HUES64 (cell line): ENCODE results near the gene PLEKHG5.

Experiments used
- H3K27ac ChIP-seq: 2 replicates; pipeline ENCODE4 v1.7.0; 2013; ENCODE audit warnings: low read depth, low read length, inconsistent platforms
- H3K27me3 ChIP-seq: 2 replicates; pipeline ENCODE4 v1.6.1; 2013; ENCODE audit warnings: mild to moderate bottlenecking, low read length; ENCODE audit not compliant: insufficient read depth
- H3K36me3 ChIP-seq: 2 replicates; pipeline ENCODE4 v1.6.1; 2013; ENCODE audit warnings: mild to moderate bottlenecking, low read length; ENCODE audit not compliant: insufficient read depth
- H3K4me1 ChIP-seq: 2 replicates; pipeline ENCODE4 v1.6.1; 2013; ENCODE audit warnings: mild to moderate bottlenecking, low read length, moderate library complexity; ENCODE audit not compliant: insufficient read depth
- H3K4me3 ChIP-seq: 2 replicates; pipeline ENCODE4 v1.5.1; 2013; ENCODE audit warnings: mild to moderate bottlenecking, low read length, moderate library complexity
- H3K9ac ChIP-seq: 2 replicates; pipeline ENCODE4 v1.6.1; 2013; ENCODE audit warnings: mild to moderate bottlenecking, low read depth, low read length
- H3K9me3 ChIP-seq: 2 replicates; pipeline ENCODE4 v1.6.1; 2013; ENCODE audit warnings: low read depth, low read length; ENCODE audit not compliant: insufficient read depth
- WGBS: fragments of 150-250, 120-280 bp; methylation state at CpG from one replicate; pipeline ENCODE4 v1.1.7; 2013; ENCODE audit warnings: missing lambda C conversion rate; 5-methylcytosine and 5-hydroxymethylcytosine counted together

The PLEKHG5 gene

DNA sequence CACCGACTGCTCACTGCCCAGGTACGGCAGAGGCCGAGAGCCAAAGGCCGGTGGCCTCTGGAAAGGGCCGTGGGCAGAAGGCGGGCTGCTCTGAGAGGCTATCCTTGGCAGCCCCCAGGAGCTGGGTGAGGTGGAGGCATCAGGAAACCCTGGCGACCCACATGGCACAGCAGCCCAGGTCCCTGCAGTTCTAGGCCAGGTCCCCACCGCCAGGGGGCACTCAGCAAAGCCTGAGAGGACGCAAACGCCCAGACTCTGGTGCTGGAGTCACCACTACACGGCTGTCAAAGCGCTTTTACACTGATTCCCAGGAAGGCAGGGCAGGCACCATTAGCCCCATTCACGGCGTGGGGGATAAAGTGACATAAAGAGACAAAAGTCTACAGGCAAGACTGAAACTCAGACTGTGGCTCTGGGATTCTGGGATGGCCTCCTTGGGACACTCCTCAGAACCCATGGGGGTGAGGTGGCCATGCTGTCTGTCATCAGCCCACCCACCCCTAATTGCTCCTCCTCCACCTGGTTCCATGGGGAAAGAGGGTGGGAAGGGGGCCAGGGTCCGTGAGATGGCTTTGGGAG is 4.9 kb downstream of the PLEKHG5 start:
- H3K27me3 ChIP-seq: peaks cover 5% of the 10 kb centered on the region; the same call in 1 of the 2 replicates
- no peaks in the 10 kb centered on the region for H3K36me3 ChIP-seq
- no peak overlapping the region; the same call in 1 of the 2 replicates for H3K9ac ChIP-seq
- no peaks in the 10 kb centered on the region for H3K9me3 ChIP-seq
- H3K4me3 ChIP-seq: peak overlapping the region; percentile 38
- WGBS: 7% methylated on average over 14 of the region's 15 CpGs
- H3K4me1 ChIP-seq: peaks cover 18% of the 10 kb centered on the region; the same call in 1 of the 2 replicates
- no peak overlapping the region for H3K27ac ChIP-seq

DNA sequence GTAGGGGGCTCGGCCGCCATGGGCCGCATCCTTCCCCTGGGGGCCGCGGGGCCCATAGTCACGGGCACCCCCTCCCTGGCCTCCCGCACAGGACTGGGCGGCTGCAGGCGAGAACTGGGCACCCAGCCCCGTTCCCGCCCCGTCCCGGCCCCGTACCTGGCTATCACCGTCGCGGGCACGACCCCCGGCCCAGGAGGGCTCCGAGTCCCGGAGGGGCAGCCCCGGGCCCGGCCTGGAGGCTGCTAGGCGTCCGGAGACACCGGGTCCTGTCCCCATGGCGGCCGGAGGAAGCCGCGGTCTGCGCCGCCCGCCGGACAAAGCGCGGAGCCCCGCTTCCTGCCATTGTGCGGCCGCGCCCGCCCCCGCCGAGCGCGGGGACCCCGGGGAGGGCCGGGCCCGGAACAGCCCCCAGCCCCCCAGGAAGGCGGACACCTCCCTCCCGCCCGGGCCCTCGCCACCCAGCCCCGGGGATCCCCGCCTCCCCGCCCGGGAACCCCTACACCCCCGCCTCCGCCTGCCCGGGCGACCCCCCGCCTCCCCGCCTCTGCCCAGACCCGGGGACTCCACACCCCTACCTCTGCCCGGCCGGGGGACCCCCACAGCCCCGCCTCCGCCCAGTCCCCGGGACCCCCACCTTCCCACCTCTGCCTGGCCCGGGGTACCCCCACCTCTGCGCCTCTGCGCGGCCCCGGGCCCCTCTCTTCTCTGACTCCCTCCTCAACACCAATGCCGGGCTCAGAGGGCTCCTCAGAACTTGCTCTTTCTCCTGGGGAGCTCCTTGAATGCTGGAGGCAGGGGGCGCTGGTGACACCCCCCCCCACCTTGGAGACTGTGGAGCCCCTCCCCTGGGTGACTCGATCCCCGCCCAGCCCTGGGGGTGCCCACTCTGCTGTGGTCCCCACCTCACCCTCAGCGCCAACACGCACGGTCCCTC is 6.0 kb downstream of the PLEKHG5 start:
- WGBS: 2% methylated on average over 74 of the region's 80 CpGs
- peak overlapping the region; percentile 73 for H3K9ac ChIP-seq
- H3K9me3 ChIP-seq: no peaks in the 10 kb centered on the region
- H3K4me3 ChIP-seq: peak overlapping the region; percentile 61
- H3K27me3 ChIP-seq: peaks cover 5% of the 10 kb centered on the region; the same call in 1 of the 2 replicates
- no peak overlapping the region for H3K27ac ChIP-seq
- no peaks in the 10 kb centered on the region for H3K36me3 ChIP-seq
- peaks cover 11% of the 10 kb centered on the region; the same call in 1 of the 2 replicates for H3K4me1 ChIP-seq

DNA sequence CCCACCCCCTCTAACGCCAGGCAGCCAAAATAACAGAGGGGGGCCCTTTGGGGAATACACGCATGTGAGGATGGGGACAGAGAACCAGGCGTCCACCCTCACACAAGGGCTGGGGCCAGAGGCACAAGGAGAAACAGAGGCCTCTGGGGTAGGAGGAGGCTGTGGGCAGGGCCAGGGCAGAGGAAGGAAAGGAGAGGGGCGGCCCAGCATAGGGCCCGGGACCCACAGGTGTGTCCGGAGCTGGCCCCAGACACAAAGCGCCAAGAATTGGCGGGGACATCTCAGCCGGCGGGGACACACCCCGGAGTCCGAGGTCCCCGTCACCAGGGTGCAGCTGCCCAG is 6.7 kb downstream of the PLEKHG5 start:
- Histone ChIP-seq H3K4me3 (peak overlapping the region; percentile 61), H3K27me3 (peaks cover 5% of the 10 kb centered on the region; the same call in 1 of the 2 replicates), H3K4me1 (peaks cover 11% of the 10 kb centered on the region; the same call in 1 of the 2 replicates), H3K9me3 (no peaks in the 10 kb centered on the region), H3K36me3 (no peaks in the 10 kb centered on the region), H3K27ac (no peak overlapping the region), H3K9ac (peak overlapping the region; percentile 73)
- 29% methylated on average over 13 of the region's 13 CpGs for WGBS

DNA sequence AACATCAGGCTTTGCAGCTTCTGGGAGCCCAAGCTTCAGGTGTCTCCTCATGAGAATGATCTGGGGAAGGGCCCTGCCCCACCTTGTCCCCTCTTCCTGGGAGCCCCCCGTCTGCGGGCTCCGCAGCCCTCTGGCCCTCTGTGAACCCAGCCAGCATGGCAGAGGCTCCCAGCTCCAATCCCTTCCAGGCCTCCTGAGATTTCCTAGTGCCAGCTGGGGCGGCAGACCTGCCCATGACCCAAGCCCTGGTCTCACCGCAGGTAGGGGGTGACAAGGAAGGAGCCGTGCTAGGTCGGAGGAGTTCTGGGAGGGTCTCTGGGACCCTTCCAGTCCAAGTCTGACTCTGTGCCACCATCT is 7.7 kb downstream of the PLEKHG5 start:
- no peak overlapping the region for H3K4me3 ChIP-seq
- no peak overlapping the region for H3K9ac ChIP-seq
- no peak overlapping the region for H3K27ac ChIP-seq
- H3K4me1 ChIP-seq: peaks cover 7% of the 10 kb centered on the region; the same call in 1 of the 2 replicates
- H3K27me3 ChIP-seq: peaks cover 5% of the 10 kb centered on the region; the same call in 1 of the 2 replicates
- H3K9me3 ChIP-seq: no peaks in the 10 kb centered on the region
- 96% methylated on average over 7 of the region's 7 CpGs for WGBS
- no peaks in the 10 kb centered on the region for H3K36me3 ChIP-seq

DNA sequence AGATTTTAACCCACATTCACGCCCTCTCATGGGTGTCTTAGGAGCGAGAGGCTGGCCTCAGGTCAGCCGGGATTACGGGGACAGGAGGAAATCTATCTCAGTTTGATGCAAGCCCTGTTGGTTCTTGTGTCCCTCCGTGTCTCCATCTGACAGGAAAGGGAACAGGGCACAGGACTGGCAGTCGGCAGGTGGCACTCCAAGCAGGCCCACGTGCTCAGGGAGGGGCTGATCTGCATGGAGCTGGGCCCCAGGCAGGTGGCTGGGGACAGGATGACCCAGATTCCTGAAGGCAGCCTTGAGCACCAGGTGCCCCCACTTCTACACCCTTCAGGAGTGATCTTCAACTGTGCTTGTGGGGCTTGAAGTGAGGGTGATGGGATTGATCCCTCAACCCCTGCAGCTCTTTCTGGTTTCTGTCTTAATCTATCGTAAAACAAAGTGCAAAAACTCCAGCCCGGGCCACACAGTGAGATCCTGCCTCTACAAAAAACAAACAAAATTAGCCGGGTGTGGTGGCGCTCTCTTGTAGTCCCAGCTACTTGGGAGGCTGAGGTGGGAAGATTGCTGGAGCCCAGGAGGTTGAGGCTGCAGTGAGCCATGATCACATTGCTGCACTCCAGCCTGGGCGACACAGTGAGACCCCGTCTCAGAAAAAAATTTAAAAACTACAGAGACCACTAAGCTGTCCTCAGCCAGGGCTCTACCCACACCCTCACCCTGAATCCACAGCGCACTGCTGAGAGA is 8.3 kb downstream of the PLEKHG5 start:
- peaks cover 3% of the 10 kb centered on the region; the same call in 1 of the 2 replicates for H3K4me1 ChIP-seq
- peaks cover 5% of the 10 kb centered on the region; the same call in 1 of the 2 replicates for H3K27me3 ChIP-seq
- no peak overlapping the region for H3K4me3 ChIP-seq
- no peak overlapping the region for H3K27ac ChIP-seq
- H3K36me3 ChIP-seq: no peaks in the 10 kb centered on the region
- 91% methylated on average over 14 of the region's 14 CpGs for WGBS
- H3K9ac ChIP-seq: peak overlapping the region; percentile 26; the same call in 1 of the 2 replicates
- H3K9me3 ChIP-seq: no peaks in the 10 kb centered on the region

DNA sequence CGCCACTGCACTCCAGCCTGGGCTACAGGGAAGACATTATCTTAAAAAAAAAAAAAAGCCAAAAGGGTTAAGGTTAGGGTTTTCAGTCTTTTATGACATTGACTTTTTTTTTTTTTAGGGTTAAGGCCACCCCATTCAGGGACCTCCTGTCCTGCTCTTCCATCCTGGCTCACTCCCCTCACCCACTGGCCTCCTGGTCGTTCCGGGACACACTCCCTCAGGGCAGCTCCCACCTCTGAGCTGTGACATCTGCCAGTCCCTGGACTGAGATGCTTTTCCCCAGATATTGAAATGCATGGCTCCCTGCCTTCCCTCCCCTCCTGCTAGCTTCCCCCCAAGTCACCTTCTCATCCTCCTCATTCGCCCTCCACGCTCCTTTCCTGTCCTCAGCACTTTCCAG is 9.6 kb downstream of the PLEKHG5 start:
- peaks cover 8% of the 10 kb centered on the region for H3K4me1 ChIP-seq
- no peak overlapping the region for H3K27ac ChIP-seq
- no peak overlapping the region for H3K4me3 ChIP-seq
- no peaks in the 10 kb centered on the region for H3K36me3 ChIP-seq
- no peaks in the 10 kb centered on the region for H3K9me3 ChIP-seq
- 90% methylated on average over 5 of the region's 5 CpGs for WGBS
- H3K27me3 ChIP-seq: peaks cover 5% of the 10 kb centered on the region; the same call in 1 of the 2 replicates
- no peak overlapping the region for H3K9ac ChIP-seq

DNA sequence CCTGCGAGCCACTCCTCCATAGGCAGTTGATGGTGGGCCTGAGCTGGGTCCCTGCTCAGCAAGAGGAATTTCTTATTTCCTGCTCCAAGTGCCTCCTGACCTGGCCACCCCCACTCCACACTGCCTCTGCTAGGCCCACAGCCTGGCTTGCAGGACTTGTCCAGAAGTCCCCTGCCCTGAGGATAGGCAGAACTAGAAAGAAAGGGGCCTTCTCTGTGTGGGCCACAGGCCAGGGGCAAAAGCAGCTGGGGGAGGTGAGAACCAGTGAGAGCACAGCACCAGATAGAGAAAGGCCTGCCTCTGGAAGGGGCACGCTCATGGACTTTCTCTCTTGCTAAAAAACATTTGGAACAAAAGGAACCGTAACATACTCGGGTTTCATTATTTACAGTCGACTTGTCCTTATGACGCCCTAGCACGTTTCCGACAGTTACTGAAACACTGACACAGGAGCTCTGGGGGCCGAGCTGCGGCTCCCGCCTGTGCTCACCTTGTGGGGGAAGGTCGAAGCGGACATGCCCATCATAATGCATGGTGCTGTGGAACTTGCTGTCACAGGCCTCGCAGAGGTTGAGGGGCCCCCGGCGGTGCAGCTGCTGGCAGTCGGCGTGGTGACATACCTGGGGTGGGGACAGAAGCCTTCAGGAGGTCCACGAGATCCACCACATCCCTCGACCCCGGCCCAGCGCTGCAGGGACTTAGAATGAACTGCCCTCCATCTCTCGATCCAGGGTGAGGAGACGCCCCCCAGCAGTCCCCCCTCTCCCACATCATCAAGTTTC is 14.2 kb downstream of the PLEKHG5 start:
- Histone ChIP-seq H3K9me3 (no peaks in the 10 kb centered on the region), H3K27ac (no peak overlapping the region), H3K27me3 (no peaks in the 10 kb centered on the region), H3K4me3 (no peak overlapping the region), H3K36me3 (peaks cover 7% of the 10 kb centered on the region), H3K9ac (no peak overlapping the region), H3K4me1 (peaks cover 10% of the 10 kb centered on the region; the same call in 1 of the 2 replicates)
- WGBS: 90% methylated on average over 24 of the region's 24 CpGs

DNA sequence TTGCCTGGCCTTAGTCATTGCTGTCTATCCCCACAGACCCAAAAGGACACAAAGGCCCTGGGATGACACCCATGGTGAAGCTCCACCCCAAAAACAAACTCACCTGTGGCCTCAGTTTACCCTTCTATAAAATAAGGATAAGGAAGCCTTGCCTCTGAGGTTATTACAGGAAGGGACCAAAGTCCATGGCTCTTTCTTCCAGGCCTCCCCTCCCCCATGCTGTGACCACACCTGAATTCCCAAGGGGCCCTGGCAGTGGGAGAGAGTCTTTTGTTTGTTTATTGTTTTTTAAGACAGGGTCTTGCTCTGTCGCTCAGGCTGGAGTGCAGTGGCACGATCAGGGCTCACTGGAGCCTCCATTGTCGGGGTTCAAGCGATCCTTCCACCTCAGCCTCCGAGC is 15.0 kb downstream of the PLEKHG5 start:
- no peaks in the 10 kb centered on the region for H3K27me3 ChIP-seq
- H3K9ac ChIP-seq: no peak overlapping the region
- 94% methylated on average over 5 of the region's 5 CpGs for WGBS
- H3K36me3 ChIP-seq: peaks cover 10% of the 10 kb centered on the region
- no peaks in the 10 kb centered on the region for H3K9me3 ChIP-seq
- no peak overlapping the region for H3K27ac ChIP-seq
- H3K4me3 ChIP-seq: no peak overlapping the region
- peaks cover 10% of the 10 kb centered on the region; the same call in 1 of the 2 replicates for H3K4me1 ChIP-seq

DNA sequence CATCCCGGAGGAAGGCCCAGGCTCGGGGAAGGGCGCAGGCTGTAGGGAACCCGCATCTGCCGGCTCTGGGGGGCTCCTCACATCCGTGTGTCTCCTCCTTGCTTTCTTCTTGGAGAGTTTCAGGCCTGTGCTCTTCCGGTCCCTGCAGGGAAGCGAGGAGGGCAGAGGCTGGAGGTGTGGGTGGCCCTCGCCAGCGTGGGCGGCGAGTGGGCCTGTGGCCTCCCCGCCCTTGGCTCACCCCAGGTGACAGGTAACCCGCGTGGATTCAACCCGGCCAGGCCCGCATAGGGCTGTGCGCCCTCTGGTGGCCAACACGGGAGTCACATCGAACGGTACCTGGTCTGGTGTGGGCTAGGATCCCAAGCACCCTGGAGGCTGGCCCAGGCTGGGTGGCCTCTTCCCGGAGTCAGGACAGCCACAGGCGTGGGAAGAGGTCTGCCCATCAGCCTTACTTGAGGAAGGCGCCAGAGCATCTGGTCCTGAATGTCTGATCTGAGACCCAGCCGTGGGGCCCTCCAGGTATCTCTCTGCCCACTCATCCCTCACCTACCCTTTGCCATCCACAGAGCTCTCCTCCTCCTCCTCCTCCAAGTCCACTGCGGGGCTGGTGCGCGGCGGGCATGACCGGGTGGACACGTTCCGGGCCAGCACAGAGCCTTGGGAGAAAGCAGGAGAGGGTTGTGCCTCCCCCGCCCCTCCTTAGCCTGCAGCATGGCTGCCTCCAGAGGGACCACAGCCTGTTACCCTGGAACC is 15.9 kb downstream of the PLEKHG5 start:
- Histone ChIP-seq H3K9ac (no peak overlapping the region), H3K4me3 (no peak overlapping the region), H3K4me1 (peaks cover 10% of the 10 kb centered on the region; the same call in 1 of the 2 replicates), H3K27ac (no peak overlapping the region), H3K9me3 (no peaks in the 10 kb centered on the region), H3K27me3 (no peaks in the 10 kb centered on the region), H3K36me3 (peaks cover 10% of the 10 kb centered on the region)
- 53% methylated on average over 33 of the region's 33 CpGs for WGBS

DNA sequence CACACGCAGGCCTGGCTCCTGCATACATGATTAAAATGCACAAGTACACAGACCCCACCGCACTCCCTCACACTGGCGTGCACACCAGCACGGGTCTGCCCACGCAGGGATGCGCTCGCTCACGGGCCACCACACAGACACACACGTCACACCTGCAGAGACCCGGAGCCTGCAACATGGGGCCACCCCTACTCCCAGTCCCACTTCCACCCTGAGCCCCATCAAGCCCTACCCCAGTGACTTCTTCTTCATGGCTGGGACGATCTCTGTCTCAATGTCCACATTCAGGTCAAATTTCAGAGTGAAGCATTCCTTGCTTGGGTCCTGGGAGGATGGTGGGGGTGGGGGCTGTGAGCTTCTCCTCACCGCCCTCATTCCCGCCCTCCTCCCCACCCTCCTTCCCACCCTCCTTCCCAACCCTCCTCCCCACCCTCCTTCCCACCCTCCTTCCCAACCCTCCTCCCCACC is 16.6 kb downstream of the PLEKHG5 start:
- Histone ChIP-seq H3K4me1 (peaks cover 10% of the 10 kb centered on the region; the same call in 1 of the 2 replicates), H3K4me3 (no peak overlapping the region), H3K27me3 (no peaks in the 10 kb centered on the region), H3K9ac (no peak overlapping the region), H3K36me3 (peaks cover 14% of the 10 kb centered on the region), H3K27ac (no peak overlapping the region), H3K9me3 (no peaks in the 10 kb centered on the region)
- 87% methylated on average over 11 of the region's 13 CpGs for WGBS
